ENCODE data around the gene ZNF581. TPM values are rescaled to one million over a fixed set of nuclear protein-coding genes. Genes with fewer than 3 reads are reported as not detected.

The ZNF581 gene
- total RNA-seq, 1 experiment from 2014 or later, result 39.0 TPM

DNA sequence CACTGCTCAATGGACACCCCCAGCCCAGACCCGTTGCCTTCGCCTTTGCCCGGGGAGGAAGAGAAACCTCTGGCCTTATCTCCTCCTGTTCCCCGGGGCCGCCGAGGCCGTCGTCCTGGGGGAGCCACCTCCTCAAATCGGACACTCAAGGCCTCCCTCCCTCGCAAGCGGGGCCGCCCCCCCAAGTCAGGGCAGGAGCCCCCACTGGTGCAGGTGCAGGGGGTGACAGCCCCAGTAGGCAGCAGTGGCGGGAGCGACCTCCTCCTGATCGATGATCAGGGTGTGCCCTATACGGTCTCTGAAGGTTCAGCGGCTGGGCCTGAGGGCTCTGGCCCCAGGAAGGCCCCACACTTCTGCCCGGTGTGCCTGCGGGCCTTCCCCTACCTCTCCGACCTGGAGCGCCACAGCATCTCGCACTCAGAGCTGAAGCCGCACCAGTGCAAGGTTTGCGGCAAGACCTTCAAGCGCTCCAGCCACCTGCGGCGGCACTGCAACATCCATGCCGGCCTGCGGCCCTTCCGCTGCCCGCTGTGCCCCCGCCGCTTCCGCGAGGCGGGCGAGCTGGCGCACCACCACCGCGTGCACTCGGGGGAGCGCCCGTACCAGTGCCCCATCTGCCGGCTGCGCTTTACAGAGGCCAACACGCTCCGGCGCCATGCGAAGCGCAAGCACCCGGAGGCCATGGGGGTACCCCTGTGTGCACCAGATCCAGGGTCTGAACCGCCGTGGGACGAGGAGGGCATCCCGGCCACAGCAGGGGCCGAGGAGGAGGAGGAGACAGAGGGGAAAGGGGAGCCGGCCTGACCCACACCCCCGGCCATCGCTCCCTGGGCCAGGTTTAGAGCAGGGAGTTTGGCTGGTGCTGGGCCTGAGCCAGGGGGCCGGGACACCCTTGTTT is 41.1 kb upstream of the ZNF581 start:
- Histone ChIP-seq H3K27me3 (ENCODE audit: control insufficient read depth, insufficient read depth, low read length) (no peaks in the 10 kb centered on the region), H3K27ac (ENCODE audit: low read length) (no peak overlapping the region), H3K9me3 (ENCODE audit: control insufficient read depth, insufficient read depth, low read depth, low read length) (no peaks in the 10 kb centered on the region), H3K4me1 (ENCODE audit: control insufficient read depth, insufficient read depth, low read length) (peaks cover 21% of the 10 kb centered on the region), H3K36me3 (ENCODE audit: control insufficient read depth, insufficient read depth, low read length) (no peaks in the 10 kb centered on the region), H3K4me3 (ENCODE audit: low read depth in 2 of 2, low read length in 2 of 2) (no peak overlapping the region)
- CTCF ChIA-PET, result no interaction called here
- TF ChIP-seq TCF7L2 (IDR thresholded peaks at IDR 0.05; ENCODE audit: low read depth, low read length) (no peak), POLR2AphosphoS5 (IDR thresholded peaks at IDR 0.05; ENCODE audit: low read depth, low read length) (no peak), SIN3A (IDR thresholded peaks at IDR 0.05; ENCODE audit: borderline replicate concordance, insufficient read depth, low read depth, low read length) (no peak)
- TF ChIP-seq, protein P1, sequence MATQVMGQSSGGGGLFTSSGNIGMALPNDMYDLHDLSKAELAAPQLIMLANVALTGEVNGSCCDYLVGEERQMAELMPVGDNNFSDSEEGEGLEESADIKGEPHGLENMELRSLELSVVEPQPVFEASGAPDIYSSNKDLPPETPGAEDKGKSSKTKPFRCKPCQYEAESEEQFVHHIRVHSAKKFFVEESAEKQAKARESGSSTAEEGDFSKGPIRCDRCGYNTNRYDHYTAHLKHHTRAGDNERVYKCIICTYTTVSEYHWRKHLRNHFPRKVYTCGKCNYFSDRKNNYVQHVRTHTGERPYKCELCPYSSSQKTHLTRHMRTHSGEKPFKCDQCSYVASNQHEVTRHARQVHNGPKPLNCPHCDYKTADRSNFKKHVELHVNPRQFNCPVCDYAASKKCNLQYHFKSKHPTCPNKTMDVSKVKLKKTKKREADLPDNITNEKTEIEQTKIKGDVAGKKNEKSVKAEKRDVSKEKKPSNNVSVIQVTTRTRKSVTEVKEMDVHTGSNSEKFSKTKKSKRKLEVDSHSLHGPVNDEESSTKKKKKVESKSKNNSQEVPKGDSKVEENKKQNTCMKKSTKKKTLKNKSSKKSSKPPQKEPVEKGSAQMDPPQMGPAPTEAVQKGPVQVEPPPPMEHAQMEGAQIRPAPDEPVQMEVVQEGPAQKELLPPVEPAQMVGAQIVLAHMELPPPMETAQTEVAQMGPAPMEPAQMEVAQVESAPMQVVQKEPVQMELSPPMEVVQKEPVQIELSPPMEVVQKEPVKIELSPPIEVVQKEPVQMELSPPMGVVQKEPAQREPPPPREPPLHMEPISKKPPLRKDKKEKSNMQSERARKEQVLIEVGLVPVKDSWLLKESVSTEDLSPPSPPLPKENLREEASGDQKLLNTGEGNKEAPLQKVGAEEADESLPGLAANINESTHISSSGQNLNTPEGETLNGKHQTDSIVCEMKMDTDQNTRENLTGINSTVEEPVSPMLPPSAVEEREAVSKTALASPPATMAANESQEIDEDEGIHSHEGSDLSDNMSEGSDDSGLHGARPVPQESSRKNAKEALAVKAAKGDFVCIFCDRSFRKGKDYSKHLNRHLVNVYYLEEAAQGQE (IDR thresholded peaks at IDR 0.05; ENCODE audit: insufficient read depth in 1 of 2, low read depth in 2 of 2, low read length in 1 of 2), result no peak
- TF ChIP-seq, protein P2, sequence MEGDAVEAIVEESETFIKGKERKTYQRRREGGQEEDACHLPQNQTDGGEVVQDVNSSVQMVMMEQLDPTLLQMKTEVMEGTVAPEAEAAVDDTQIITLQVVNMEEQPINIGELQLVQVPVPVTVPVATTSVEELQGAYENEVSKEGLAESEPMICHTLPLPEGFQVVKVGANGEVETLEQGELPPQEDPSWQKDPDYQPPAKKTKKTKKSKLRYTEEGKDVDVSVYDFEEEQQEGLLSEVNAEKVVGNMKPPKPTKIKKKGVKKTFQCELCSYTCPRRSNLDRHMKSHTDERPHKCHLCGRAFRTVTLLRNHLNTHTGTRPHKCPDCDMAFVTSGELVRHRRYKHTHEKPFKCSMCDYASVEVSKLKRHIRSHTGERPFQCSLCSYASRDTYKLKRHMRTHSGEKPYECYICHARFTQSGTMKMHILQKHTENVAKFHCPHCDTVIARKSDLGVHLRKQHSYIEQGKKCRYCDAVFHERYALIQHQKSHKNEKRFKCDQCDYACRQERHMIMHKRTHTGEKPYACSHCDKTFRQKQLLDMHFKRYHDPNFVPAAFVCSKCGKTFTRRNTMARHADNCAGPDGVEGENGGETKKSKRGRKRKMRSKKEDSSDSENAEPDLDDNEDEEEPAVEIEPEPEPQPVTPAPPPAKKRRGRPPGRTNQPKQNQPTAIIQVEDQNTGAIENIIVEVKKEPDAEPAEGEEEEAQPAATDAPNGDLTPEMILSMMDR (IDR thresholded peaks at IDR 0.05), result no peak
- in situ Hi-C loops (cut with HindIII; ENCODE audit: low pct_unique_long_range_greater_than_20kb, low sequenced_read_pairs) (no loop called here), intact Hi-C loops (cut with micrococcal nuclease; ENCODE audit: unreplicated experiment) (no loop called here)
- DNase-seq (ENCODE audit: low read depth, low spot score) (no peak), ATAC-seq (no peak)
- BruUV-seq (replicated peaks), result no TSS peak
- POLR2A ChIA-PET, result no interaction called here

DNA sequence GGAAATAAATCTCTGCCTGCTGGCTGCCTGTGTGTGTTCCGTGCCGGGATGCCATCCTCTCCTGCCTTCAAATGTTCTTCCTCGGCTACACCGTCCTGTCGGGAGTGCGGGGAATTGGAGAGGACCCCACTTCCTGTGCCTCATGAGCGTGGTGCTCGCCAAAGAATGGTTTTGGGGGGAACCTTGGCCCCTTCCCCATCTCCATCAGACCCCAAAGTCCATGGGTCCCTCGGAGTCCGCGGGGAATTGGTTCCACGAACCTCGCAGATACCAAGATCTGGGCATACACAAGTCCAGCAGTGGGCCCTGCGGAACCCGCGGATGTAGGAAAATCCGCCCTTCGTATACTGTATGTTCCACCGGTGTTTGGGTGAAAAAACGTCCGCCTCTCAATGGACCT is 40.3 kb upstream of the ZNF581 start:
- ChIA-PET CTCF (no interaction called here), POLR2A (no interaction called here)
- peak overlapping the region; percentile 51 for H3K27ac ChIP-seq (ENCODE audit: low read length)
- no peaks in the 10 kb centered on the region for H3K36me3 ChIP-seq (ENCODE audit: control insufficient read depth, insufficient read depth, low read length)
- no peak for TF ChIP-seq SIN3A (IDR thresholded peaks at IDR 0.05; ENCODE audit: borderline replicate concordance, insufficient read depth, low read depth, low read length)
- TF ChIP-seq, protein P1 (IDR thresholded peaks at IDR 0.05; ENCODE audit: insufficient read depth in 1 of 2, low read depth in 2 of 2, low read length in 1 of 2), result no peak
- TF ChIP-seq, protein P2 (IDR thresholded peaks at IDR 0.05), result no peak
- no peak for TF ChIP-seq POLR2AphosphoS5 (IDR thresholded peaks at IDR 0.05; ENCODE audit: low read depth, low read length)
- no peak for TF ChIP-seq TCF7L2 (IDR thresholded peaks at IDR 0.05; ENCODE audit: low read depth, low read length)
- ATAC-seq (no peak), DNase-seq (ENCODE audit: low read depth, low spot score) (no peak)
- H3K4me3 ChIP-seq (ENCODE audit: low read depth in 2 of 2, low read length in 2 of 2), result no peak overlapping the region
- H3K27me3 ChIP-seq (ENCODE audit: control insufficient read depth, insufficient read depth, low read length), result no peaks in the 10 kb centered on the region
- H3K4me1 ChIP-seq (ENCODE audit: control insufficient read depth, insufficient read depth, low read length), result peaks cover 21% of the 10 kb centered on the region
- H3K9me3 ChIP-seq (ENCODE audit: control insufficient read depth, insufficient read depth, low read depth, low read length), result no peaks in the 10 kb centered on the region
- intact Hi-C loops (cut with micrococcal nuclease; ENCODE audit: unreplicated experiment) (no loop called here), in situ Hi-C loops (cut with HindIII; ENCODE audit: low pct_unique_long_range_greater_than_20kb, low sequenced_read_pairs) (no loop called here)
- BruUV-seq (replicated peaks), result no TSS peak
